Tongue (tissue), 2 donors: ENCODE data around the gene LYPLAL1. TPM values are rescaled to one million over a fixed set of nuclear protein-coding genes. Genes with fewer than 3 reads are reported as not detected.

Experiments
- DNase-seq: peaks from one replicate; pipeline ENCODE4 v3.0.0-alpha.2; 2015
- total RNA-seq: library from RNA; depleted of rRNA; stranded (reverse); fragments of >200 nt; gene quantifications from one replicate; pipeline ENCODE4 v1.2.3, GENCODE V29; 2014

The LYPLAL1 gene
- total RNA-seq = 68.0 TPM

DNA sequence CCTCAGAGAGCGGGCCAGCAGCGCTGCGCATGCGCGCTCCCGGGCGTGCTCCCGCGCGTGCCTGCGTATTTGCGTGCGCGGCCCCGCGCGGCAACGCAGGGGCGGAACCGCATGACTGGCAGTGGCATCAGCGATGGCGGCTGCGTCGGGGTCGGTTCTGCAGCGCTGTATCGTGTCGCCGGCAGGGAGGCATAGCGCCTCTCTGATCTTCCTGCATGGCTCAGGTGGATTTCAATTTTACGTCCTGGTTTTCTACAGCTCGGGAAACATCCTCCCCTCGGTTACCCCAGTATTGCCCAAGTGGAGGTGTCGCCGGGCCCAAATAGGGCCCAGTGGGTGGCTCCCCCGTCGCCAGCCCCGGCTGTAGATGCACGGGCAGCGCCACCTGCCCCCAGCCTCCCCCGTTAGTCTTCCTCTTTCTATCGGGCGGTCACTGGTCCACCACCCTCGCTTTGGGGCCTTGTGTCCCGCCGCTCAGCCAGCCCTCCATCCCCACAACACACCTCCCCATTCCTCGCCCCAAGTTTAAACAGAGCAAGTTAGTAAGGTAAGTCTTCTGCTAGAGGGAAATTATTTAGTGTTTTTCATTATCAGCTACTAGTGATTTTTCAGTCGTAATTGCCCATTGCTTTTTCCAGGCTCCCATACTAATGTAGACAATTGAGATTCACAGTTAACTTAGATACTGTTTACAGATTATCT, at the start of gene LYPLAL1:
Gene LYPLAL1 (plus strand): TSS at position 121 of the 702 bp plus-strand sequence. CDS start 13 bp downstream, at position 134.
- DNase-seq = peak; percentile 96

DNA sequence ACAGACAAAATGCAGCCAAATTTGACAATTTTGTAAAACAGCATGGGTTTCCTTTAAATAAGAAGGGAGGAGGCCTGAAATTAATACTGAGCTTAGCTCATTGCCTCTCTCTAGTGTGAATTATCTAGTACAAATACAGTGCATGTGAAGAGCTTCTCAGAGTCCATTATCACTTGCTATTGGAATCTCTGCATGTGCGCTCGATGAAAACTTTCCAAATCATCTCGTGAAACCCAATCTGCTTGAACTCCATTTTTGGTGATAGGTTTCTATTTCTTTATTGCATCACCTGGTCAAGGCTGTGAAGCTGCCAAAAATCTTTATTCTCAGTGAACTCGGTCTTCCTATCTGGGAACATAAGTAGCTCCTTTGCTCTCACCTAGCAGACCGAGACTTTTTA, 49.5 kb upstream of the LYPLAL1 start:
- DNase-seq = peak; percentile 24

DNA sequence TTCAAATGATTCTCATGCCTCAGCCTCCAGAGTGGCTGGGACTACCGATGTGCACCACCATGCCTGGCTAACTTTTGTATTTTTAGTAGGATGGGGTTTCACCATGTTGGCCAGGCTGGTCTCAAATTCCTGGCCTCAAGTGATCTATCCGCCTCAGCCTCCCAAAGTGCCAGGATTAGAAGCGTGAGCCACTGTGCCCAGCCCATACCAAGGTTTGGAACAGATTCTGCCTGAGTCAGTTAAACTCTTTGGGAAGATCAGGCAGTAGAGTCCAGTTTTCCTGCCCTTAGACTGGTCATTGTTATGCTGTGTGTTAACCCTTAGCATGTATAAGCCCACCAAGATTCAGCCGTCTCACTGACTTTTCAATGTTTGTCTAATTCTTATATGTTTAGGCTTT, 48.3 kb upstream of the LYPLAL1 start:
- DNase-seq = no peak

DNA sequence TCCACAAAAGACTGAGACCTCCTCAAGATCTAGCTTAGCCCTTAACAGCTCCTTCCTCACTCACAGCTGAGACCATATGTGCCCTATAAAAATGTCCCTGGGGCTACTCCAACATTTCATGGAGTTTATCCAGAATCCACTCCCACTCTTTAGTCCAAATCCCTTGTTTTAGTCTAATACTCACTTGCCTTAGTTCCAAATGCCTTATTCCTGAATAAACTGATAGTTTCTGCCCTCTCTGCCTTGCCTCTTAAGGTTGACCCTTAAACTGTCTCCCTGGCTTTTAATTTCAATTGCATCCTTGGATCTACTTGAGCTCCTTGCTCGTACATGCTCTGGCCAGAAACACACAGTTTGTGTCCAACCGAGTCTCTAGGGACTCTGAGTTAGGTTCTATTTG, 47.3 kb upstream of the LYPLAL1 start:
- DNase-seq = peak; percentile 47

DNA sequence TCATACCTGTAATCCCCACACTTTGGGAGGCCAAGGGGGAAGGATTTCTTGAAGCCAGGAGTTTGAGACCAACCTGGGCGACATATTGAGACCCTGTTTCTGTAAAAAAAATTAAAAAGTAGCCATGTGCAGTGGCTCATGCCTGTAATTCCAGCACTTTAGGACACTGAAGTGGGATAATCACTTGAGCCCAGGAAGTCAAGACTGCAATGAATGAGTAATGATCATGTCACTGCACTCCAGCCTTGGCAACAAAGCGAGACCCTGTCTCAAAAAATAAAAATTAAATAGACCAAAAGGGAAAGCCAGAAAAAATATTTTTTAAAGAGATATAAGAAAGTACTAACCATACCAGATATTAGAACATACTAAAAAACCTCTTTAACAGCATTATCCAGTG, 44.7 kb upstream of the LYPLAL1 start:
- DNase-seq = no peak

DNA sequence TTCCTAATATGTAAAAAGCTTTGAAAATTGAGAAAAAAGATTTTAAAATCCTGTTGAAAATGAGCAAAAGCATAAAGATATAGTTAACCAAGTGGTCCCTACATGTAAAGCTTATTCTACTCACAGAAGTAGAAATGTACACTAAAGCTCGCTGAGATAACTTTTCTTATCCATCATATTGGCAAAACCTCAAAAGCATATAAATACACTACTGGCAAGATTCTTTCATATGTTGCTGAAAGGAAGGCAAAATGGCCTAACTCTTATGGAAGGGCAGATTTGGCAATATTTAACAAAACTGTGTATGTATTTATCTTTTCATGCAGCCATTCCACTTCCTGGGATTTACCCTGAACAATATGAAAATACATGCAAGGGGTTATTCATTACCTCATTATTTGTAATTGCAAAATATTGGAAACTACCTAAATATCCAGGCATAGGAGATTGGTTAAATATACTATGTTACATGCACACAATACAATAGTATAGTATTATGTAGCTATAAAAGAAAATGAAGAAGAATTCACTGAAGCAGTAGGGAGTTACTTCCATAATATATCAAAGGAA, 43.2 kb upstream of the LYPLAL1 start:
- DNase-seq = no peak

DNA sequence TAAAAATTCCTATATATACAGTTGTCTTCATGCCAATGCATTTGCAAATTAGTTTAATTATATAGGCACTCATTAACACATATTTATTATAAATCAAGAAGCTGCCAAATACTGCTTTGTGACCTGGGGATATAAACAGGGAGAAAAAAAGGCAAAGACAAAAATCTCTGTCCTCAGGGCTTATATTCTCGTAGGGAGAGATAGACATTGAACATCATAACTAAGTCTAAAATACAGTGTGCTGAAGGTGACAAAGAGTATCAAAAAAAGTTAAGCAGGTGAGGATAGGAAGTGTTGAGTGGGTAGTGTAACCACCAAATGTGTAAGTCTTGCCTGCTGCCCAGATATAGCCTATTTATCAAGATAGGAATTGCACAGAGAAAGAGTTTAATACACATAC, 40.7 kb upstream of the LYPLAL1 start:
- DNase-seq = no peak

DNA sequence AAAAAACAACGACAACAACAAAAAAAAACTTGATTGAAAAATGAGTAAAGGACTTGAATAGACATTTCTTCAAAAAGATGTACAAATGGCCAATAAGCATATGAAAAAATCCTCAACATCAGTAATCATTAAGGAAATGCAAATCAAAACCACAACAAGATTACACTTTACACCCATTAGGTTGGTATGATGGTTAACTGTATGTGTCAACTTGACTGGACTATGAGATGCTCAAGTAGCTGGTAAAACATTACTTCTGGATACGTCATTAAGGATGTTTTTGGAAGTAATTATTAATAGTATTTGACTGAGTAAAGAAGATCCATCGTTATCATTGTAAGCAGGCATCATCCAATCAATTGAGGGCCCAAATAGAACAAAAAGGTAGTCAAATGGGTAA, 34.9 kb upstream of the LYPLAL1 start:
- no peak for DNase-seq

DNA sequence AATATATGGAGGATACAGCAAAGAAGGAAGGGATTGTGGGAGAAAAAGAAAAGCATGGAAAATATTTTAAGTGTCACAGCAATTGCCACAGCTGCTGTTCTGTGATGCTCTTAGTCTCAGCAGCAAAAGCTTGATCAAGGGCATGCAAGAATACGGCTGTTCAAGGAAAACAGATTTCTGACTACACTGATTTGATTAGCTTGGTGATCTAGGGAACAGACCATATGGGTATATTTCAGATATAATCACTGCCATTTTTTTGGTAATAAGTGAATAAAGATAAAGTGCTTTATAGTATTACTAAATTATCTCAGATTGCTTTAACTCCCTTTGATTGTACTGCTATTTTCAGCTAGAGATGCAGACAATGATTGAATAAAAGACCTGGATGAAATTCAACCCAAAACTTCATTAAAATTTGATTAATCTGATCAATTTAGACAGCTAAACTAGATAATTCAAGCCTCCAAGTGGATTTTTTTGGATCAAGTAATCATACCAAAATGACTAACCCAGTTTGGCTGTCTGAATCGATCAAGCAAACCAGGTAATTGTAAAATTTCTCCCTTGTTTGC, 33.3 kb upstream of the LYPLAL1 start:
- DNase-seq = peak; percentile 61

DNA sequence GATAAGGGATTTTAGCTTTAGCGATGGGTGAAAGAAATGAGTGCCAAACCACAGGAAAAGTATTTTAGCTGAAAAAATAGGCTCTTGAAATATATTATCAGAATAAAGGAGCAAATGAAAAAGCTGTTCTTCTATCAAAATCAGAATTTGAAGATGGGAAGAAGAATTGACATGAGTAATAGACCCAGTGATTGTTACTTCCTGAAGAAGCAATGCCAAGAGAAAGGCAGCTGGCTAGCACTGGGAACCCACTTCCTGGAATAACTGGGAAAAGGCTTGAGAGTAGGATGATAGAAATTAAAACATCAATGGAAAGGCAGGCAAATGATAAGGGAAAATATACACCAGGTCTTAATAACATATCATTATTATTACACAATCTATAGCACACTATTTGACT, 29.9 kb upstream of the LYPLAL1 start:
- no peak for DNase-seq

DNA sequence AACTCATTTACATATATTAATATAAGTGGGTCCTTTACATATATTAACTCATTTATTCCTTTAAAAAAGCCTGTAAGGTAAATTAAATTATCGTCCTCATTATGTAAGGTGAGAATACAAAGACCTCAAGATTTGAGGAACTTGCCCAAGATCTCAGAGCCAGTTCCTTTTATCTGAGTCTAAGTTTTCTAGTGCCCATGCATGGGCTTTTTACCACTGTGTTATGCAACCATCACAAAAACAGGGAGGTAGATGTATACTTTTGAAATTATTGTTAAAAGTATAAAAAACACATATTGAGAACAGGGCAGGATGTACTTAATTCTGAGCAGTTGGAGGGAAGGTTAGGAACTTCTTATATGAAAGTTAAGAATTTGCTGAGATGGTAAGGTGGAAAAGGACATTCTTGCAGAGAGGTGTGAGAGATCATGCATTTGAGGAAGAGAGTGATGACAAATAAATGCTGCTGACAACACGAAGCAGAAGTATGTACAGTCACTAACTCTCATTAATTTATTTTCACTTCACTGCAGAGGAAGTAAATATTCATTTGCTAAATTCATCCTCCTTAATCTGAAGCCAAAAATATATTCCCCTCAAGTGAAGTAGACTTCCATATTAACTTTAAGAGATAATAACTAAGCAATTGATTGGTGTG, 28.9 kb upstream of the LYPLAL1 start:
- no peak for DNase-seq

DNA sequence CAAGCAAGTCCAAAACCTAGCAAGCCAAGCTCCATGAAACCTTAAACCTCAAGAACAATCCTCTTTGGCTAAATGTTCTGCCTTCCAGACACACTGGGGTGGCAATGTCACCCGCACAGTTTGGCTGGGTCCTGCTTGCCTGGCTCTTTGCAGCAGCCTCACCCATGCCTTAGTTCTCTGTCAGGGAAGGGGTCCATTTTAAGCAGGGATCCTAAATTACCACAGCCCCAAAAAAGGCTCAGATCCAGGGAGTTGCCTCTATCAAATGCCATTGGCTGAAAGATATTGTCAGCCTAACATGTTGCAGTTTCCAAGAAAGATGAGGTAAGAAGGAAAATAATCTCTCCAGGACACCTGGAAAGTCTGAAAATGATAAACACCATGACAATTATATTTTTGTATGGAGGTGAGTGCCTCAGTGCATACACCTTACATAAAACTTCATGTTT, 26.1 kb upstream of the LYPLAL1 start:
- no peak for DNase-seq

DNA sequence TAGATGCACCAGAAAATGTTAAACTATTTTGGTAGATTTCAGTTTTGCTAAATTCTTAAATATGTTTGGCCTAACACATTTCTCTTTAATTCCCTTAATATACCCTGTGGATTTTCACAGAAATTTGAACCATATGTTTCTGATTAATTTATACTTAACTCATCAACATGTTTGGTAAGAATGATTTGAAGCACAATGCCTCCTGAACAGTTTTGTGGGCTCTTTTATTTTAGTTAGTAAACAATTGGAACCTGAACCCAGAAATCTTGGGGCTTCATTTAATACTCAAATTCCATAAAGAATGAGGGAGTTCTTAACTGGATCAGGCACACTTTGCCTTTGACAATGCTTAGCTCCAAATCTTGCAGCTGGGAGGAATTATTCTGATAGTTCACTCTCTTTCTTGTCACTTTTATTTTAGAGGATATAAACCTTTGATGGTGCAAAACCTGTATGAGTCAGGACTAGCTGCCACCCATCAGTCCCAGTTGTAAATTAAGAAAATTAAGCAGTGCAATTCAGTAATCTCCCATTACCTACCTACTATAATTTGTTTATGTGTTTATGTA, 24.6 kb upstream of the LYPLAL1 start:
- no peak for DNase-seq

DNA sequence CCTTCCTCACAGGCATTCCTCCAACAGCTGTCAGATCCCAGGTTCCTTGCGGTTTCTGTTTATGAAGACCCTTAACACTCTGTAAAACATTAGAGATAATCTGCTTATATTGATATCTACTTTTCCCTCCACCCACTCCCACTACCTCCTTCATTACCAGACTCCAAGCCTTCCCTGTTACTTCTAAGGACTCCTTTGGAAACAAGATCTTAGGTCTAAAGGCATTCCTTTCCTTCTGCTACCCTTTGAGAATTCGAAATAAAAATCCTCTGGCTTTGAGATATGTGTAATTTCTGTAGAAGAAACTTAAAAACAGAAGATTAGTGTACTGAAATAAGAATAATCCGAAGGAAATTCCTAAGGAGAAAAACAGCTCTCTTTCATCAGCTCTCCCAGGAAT, 23.7 kb upstream of the LYPLAL1 start:
- no peak for DNase-seq

DNA sequence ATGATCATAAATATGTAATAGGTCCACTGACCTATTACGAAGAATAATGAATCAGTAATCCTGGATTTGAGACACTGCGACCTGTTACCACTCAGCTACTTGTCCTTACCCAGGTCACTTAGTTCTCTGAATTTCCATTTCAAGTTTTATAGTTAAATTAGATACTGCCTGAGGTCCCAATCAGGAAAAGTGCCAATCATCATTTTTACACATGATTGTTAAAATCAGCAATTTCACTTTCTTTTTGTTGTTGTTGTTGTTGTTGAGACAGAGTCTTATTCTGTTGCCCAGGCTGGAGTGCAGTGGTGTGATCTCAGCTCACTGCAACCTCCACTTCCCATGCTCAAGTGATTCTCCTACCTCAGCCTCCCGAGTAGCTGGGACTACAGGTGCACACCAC, 22.8 kb upstream of the LYPLAL1 start:
- no peak for DNase-seq

DNA sequence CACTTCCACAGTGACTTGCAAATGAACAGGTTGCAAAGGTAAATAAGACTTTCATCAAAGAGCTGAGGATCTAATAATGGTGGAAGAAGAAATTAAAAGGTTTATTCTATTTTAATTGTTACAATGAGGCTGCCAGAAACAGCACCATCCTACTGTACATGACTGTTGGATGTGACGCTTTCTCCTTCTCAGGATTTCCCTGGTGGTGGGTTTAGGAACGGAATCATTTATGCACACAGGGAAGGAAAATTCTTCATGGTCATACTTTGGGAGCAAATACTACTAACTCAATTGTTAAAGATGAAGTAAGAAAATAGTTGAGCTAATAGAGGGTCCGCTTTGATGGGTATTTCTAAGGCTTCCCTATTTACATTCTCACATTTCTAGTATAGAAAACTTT, 22.2 kb upstream of the LYPLAL1 start:
- DNase-seq = no peak

DNA sequence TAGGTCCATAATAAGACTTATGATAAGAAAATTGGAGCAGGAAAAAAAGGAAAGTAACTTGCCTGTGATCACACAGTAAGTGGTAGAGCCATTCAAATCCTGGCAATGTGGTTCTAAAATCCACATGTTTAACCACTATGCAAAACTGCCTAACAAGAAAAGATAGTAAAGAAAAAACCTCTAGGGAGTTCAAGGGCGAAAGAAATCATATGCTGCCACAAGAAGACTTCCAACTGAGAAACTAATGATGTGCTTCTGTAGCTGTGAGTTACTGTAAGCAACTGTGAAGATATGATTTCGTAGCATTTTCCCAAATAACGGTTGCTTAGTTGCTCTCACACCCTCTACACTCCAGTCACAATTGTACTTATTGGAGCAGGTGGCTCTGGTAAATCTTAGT, 20.9 kb upstream of the LYPLAL1 start:
- no peak for DNase-seq

DNA sequence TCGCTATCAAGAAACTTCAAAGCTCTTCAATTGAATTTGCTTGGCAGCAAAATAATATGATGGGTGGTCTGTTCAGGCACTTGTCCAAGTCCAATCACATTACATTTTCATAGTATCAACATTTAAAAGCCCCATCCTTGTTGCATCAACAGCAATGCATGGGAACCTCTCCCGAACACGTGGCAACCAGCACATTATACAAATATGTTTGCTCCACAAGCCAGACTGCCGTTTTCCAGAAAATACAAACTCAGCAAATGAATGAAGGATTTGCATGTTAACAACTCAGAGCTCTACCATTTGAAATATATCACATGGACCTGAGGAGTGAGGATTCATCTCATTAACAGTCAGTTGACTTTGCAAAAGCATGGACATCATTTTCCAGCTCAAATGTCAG, 20.0 kb upstream of the LYPLAL1 start:
- no peak for DNase-seq

DNA sequence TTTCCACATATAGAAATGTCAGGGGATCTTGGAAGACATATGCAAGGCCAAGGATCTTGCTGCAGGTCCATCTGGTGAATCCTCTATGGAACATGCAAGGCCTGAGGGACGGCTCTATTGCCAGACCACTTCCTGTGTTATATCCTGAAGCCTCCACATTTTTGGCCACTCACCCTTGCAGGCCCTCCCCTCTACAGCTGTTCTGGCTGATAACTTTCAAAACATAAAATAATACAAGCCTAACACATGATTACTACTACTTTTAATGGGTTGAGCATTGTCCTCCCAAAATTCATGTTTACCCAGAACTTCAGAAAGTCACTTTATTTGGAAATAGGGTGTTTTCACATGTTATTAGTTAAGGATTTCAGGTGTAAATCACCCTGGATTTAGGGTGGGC, 18.5 kb upstream of the LYPLAL1 start:
- DNase-seq = no peak

DNA sequence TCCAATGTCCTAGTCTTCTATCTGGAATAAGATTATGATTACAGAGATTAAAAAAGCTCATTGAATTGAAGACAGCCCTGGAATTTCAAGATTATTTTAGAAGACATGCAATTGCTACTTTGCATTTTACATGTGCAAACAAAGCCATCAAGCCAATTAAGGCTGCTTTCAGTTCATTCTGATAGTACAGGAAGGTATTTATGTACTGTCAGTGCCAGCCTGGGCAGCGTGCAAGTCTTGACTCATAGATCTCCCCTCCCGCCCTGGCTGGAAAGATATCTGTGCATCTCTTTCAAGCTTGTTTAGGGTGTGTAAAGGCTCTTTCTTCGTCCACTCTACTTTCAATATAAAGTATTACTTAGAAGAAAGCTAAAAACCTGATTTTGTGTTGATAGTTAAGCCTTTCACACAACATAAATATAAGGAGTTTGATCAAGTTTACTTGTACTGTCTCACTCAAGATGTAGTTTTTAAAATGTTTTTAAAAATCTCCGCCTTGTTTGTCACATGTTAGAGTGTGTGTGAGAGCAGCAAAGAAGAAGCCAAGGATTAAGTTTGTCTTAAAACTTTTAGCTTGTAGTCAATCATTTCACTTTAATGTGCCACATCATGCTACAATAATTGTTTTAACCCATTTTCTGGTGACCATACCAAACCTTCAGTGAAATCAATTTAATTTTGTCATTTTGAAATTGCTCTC, 13.6 kb upstream of the LYPLAL1 start:
- no peak for DNase-seq

DNA sequence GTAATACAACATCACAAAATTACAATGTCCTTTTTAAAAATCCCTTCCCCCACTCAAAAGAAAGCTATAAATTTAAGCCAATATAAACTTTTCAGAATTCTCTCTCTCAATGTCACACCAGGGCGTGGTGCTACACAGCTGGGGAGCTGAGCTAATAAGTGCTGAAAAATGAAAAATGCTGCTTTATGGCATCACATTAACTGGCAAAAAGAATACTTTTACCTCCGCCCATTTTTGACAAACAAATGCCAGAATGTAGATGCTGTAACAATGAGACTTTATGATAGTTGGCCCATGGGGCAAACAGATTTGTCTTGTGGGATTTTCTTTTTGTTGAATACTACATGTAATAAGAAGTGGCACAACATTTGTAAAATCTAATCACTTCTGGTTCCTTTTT, 12.7 kb upstream of the LYPLAL1 start:
- DNase-seq = peak; percentile 70

DNA sequence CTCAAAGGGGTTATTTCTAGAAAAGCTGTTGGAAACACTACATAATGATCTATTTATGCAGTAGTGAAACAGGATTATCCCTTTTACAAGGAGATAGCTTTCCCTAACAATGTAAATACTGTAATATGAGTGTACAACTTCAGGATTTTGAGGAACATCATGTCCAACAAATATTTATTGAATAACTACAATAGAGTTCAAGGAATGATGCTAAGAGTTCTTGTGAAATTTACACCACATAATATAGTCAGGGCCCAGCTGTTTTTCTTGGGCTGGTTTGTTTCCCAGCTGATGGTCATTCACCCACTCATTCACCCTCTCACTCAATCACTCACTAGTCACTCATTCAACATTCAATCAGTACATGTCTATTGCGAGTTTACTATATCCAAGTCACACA, 12.3 kb upstream of the LYPLAL1 start:
- DNase-seq = no peak
